BLaER1 treated with 17β-estradiol and CSF1 and Interleukin-3, amounts not matched to agents 10 nM and 100 nM (cell line): ENCODE data around the gene MPND.
A peak's percentile ranks its signal among the peaks of the same experiment; 100 is the strongest.

Experiments
- H3K27ac ChIP-seq, 11 experiments: shearing (Covaris generic); formaldehyde crosslinking; 2 replicates each; pipeline ENCODE4 v1.8.1; 2022
- H3K27me3 ChIP-seq, 11 experiments: shearing (Covaris generic); formaldehyde crosslinking; 2 replicates each; pipeline ENCODE4 v1.8.1; 2022
- H3K36me3 ChIP-seq, 11 experiments: shearing (Covaris generic); formaldehyde crosslinking; 2 replicates each; pipeline ENCODE4 v1.8.1; 2022
- H3K4me1 ChIP-seq, 10 experiments: shearing (Covaris generic); formaldehyde crosslinking; 2 replicates each; pipeline ENCODE4 v1.8.1; 2022
- H3K4me2 ChIP-seq, 11 experiments: shearing (Covaris generic); formaldehyde crosslinking; 2 replicates each; pipeline ENCODE4 v1.8.1; 2022
- H3K4me3 ChIP-seq, 10 experiments: shearing (Covaris generic); formaldehyde crosslinking; 2 replicates each; pipeline ENCODE4 v1.8.1; 2022
- H3K9ac ChIP-seq, 11 experiments: shearing (Covaris generic); formaldehyde crosslinking; 2 replicates each; pipeline ENCODE4 v1.8.1; 2022
- H3K9me3 ChIP-seq, 11 experiments: shearing (Covaris generic); formaldehyde crosslinking; replicated peaks in 1 of 11; 2 replicates each; pipeline ENCODE4 v1.8.1; 2022
- H4K20me1 ChIP-seq, 11 experiments: shearing (Covaris generic); formaldehyde crosslinking; 2 replicates each; pipeline ENCODE4 v1.8.1; 2022
- Cebpa-rat ChIP-seq, 11 experiments: shearing (Covaris generic); IDR thresholded peaks; 2 replicates each; pipeline ENCODE4 v1.8.1; 2022

Gene MPND

GRCh38 chr19:4302243-4302640 lies 41.1 kb upstream of the MPND start, which contains the start of gene TMIGD2:
Gene TMIGD2, minus strand, starts transcription at chr19:4302389. Its CDS starts 4 bp downstream, at chr19:4302385.
- Histone ChIP-seq H3K9ac (peak within 1 kb of the TSS in 9 of 11 experiments; percentile 21 to 65 (median 36); a peak in 14 of 22 replicates), H3K36me3 (peaks cover 0 to 8% (median 0%) of the 10 kb centered on the region in 11 experiments; a peak in 4 of 22 replicates), H3K27me3 (no peaks in the 10 kb centered on the region), H3K4me1 (peaks cover 10 to 53% (median 41%) of the 10 kb centered on the region in 10 experiments; a peak in 19 of 20 replicates), H3K4me2 (peak within 1 kb of the TSS in 9 of 11 experiments; percentile 31 to 85 (median 74); a peak in 19 of 22 replicates), H4K20me1 (no peaks in the 10 kb centered on the region; a peak in 1 of 22 replicates), H3K27ac (peak within 1 kb of the TSS in 5 of 11 experiments; percentile 2 to 47 (median 39); a peak in 8 of 22 replicates), H3K4me3 (peak within 1 kb of the TSS in 2 of 10 experiments; percentile 13 to 41; a peak in 3 of 20 replicates), H3K9me3 (no peaks in the 10 kb centered on the region)
- TF ChIP-seq Cebpa-rat (IDR thresholded peaks at IDR 0.05), result no peak

GRCh38 chr19:4303819-4304537 lies 39.4 kb upstream of the MPND start:
- Histone ChIP-seq H3K9me3 (no peaks in the 10 kb centered on the region), H3K4me1 (peaks cover 10 to 39% (median 29%) of the 10 kb centered on the region in 10 experiments; a peak in 19 of 20 replicates), H4K20me1 (no peaks in the 10 kb centered on the region; a peak in 1 of 22 replicates), H3K4me3 (peak overlapping the region; percentile 42 to 70 (median 59)), H3K36me3 (peaks cover 0 to 14% (median 5%) of the 10 kb centered on the region in 11 experiments; a peak in 7 of 22 replicates), H3K4me2 (peak overlapping the region; percentile 39 to 77 (median 68)), H3K9ac (peak overlapping the region in 8 of 11 experiments; percentile 25 to 67 (median 54); a peak in 8 of 22 replicates), H3K27me3 (no peaks in the 10 kb centered on the region), H3K27ac (no peak overlapping the region)
- TF ChIP-seq Cebpa-rat (IDR thresholded peaks at IDR 0.05), result no peak

- H3K9me3 ChIP-seq, result no peaks in the 10 kb centered on the region
- peaks cover 0 to 19% (median 5%) of the 10 kb centered on the region in 11 experiments; a peak in 7 of 22 replicates for H3K36me3 ChIP-seq
- peaks cover 10 to 39% (median 27%) of the 10 kb centered on the region in 10 experiments; a peak in 19 of 20 replicates for H3K4me1 ChIP-seq
- H3K9ac ChIP-seq, result peak within 1 kb of the TSS in 8 of 11 experiments; percentile 25 to 67 (median 54); a peak in 10 of 22 replicates
- H3K4me2 ChIP-seq, result peak within 1 kb of the TSS; percentile 39 to 85 (median 72)
- no peak for TF ChIP-seq Cebpa-rat (IDR thresholded peaks at IDR 0.05)
- no peaks in the 10 kb centered on the region for H3K27me3 ChIP-seq
- H3K27ac ChIP-seq, result no peak within 1 kb of the TSS
- no peaks in the 10 kb centered on the region; a peak in 1 of 22 replicates for H4K20me1 ChIP-seq
- peak within 1 kb of the TSS; percentile 42 to 70 (median 59) for H3K4me3 ChIP-seq
Measured at GRCh38 chr19:4304538-4305256, 38.7 kb upstream of the MPND start, which contains the start of gene FSD1. Gene FSD1, plus strand, starts transcription at chr19:4304598. Its CDS starts 149 bp downstream, at chr19:4304747.

GRCh38 chr19:4305257-4305612 lies 38.1 kb upstream of the MPND start:
- no peak for TF ChIP-seq Cebpa-rat (IDR thresholded peaks at IDR 0.05)
- Histone ChIP-seq H3K9ac (no peak overlapping the region), H4K20me1 (no peaks in the 10 kb centered on the region; a peak in 1 of 22 replicates), H3K36me3 (peaks cover 0 to 25% (median 7%) of the 10 kb centered on the region in 11 experiments; a peak in 17 of 22 replicates), H3K27ac (no peak overlapping the region), H3K4me1 (peaks cover 10 to 39% (median 27%) of the 10 kb centered on the region in 10 experiments; a peak in 19 of 20 replicates), H3K4me2 (peak overlapping the region in 6 of 11 experiments; percentile 4 to 35 (median 22); a peak in 6 of 22 replicates), H3K27me3 (no peaks in the 10 kb centered on the region), H3K4me3 (0 out of 20 replicates have a peak overlapping the region, but pooled peaks of 1 of the 10 experiments have one; percentile 60), H3K9me3 (peaks cover 0 to 2% (median 0%) of the 10 kb centered on the region in 11 experiments; a peak in 4 of 22 replicates)

- H3K9ac ChIP-seq, result no peak overlapping the region
- H3K9me3 ChIP-seq, result peaks cover 0 to 7% (median 0%) of the 10 kb centered on the region in 11 experiments; a peak in 4 of 22 replicates
- peak overlapping the region in 5 of 11 experiments; percentile 4 to 35 (median 21); a peak in 4 of 22 replicates for H3K4me2 ChIP-seq
- no peaks in the 10 kb centered on the region; a peak in 1 of 22 replicates for H4K20me1 ChIP-seq
- no peaks in the 10 kb centered on the region for H3K27me3 ChIP-seq
- H3K4me1 ChIP-seq, result peaks cover 10 to 39% (median 27%) of the 10 kb centered on the region in 10 experiments; a peak in 19 of 20 replicates
- H3K36me3 ChIP-seq, result peaks cover 0 to 29% (median 12%) of the 10 kb centered on the region in 11 experiments; a peak in 18 of 22 replicates
- H3K4me3 ChIP-seq, result no peak overlapping the region
- TF ChIP-seq Cebpa-rat (IDR thresholded peaks at IDR 0.05), result no peak
- H3K27ac ChIP-seq, result no peak overlapping the region
Measured at GRCh38 chr19:4305659-4306058, 37.7 kb upstream of the MPND start.

- no peak overlapping the region for H3K27ac ChIP-seq
- peaks cover 0 to 55% (median 30%) of the 10 kb centered on the region in 11 experiments; a peak in 18 of 22 replicates for H3K36me3 ChIP-seq
- H3K9me3 ChIP-seq, result peaks cover 0 to 14% (median 0%) of the 10 kb centered on the region in 11 experiments; a peak in 4 of 22 replicates
- H3K4me1 ChIP-seq, result peaks cover 0 to 19% (median 6%) of the 10 kb centered on the region in 10 experiments; a peak in 12 of 20 replicates
- no peaks in the 10 kb centered on the region; a peak in 1 of 22 replicates for H4K20me1 ChIP-seq
- H3K9ac ChIP-seq, result no peak overlapping the region
- no peak overlapping the region for H3K4me3 ChIP-seq
- TF ChIP-seq Cebpa-rat (IDR thresholded peaks at IDR 0.05), result no peak
- H3K27me3 ChIP-seq, result no peaks in the 10 kb centered on the region
- no peak overlapping the region for H3K4me2 ChIP-seq
Measured at GRCh38 chr19:4310247-4311121, 32.9 kb upstream of the MPND start.

GRCh38 chr19:4313847-4314490 lies 29.4 kb upstream of the MPND start:
- H3K36me3 ChIP-seq, result peaks cover 0 to 74% (median 58%) of the 10 kb centered on the region in 11 experiments; a peak in 18 of 22 replicates
- TF ChIP-seq Cebpa-rat (IDR thresholded peaks at IDR 0.05), result no peak
- H3K4me2 ChIP-seq, result peak overlapping the region in 5 of 11 experiments; percentile 4 to 64 (median 50); a peak in 8 of 22 replicates
- peaks cover 0 to 28% (median 5%) of the 10 kb centered on the region in 10 experiments; a peak in 11 of 20 replicates for H3K4me1 ChIP-seq
- no peaks in the 10 kb centered on the region for H4K20me1 ChIP-seq
- H3K9ac ChIP-seq, result peak overlapping the region in 1 of 11 experiments; percentile 10; a peak in 1 of 22 replicates
- no peak overlapping the region for H3K4me3 ChIP-seq
- H3K27ac ChIP-seq, result peak overlapping the region in 2 of 11 experiments; percentile 22 to 33; a peak in 3 of 22 replicates
- peaks cover 3 to 23% (median 10%) of the 10 kb centered on the region in 11 experiments; a peak in 19 of 22 replicates for H3K9me3 ChIP-seq
- H3K27me3 ChIP-seq, result no peaks in the 10 kb centered on the region
